PC-3 (cell line): Measurements from ENCODE around the gene CEACAM20. TPM values are rescaled to one million over a fixed set of nuclear protein-coding genes. Genes with fewer than 3 reads are reported as not detected.

Experiments
- ATAC-seq: fragments of 200-7000 bp; cut with Tn5 transposase; 2 replicates; pipeline ENCODE4 v1.9.1; 2020; ENCODE audit warnings: mild to moderate bottlenecking, moderate library complexity
- BruUV-seq: library from RNA; stranded (reverse); fragments of 400-500 nt; replicated peaks from 2 replicates; lab custom pipeline; 2021; lab: Mats Ljungman, UMichigan
- CTCF ChIA-PET: fragments of 300-600 bp; sonication (Branson Sonifier 250); formaldehyde crosslinking; loops from one replicate; lab custom pipeline; 2022; ENCODE audit warnings: antibody characterized with exemption; lab: Charles Lee
- POLR2A ChIA-PET: fragments of 300-600 bp; sonication (Branson Sonifier 250); formaldehyde crosslinking; loops from one replicate; lab custom pipeline; 2022; ENCODE audit warnings: antibody characterized with exemption; ENCODE audit not compliant: unreplicated experiment; lab: Charles Lee
- DNase-seq: peaks from one replicate; pipeline ENCODE4 v3.0.0-alpha.2; 2015
- H2AFZ ChIP-seq: fragments of 300-600 bp; sonication (generic); 2 replicates; pipeline ENCODE4 v1.6.0; 2016; ENCODE audit warnings: antibody characterized with exemption, low read length
- H3F3A ChIP-seq: fragments of 300-600 bp; sonication (generic); one replicate; pipeline ENCODE4 v1.6.0; 2017; ENCODE audit warnings: antibody characterized with exemption, low read length, control low read depth, mild to moderate bottlenecking; ENCODE audit not compliant: unreplicated experiment
- H3K27ac ChIP-seq: fragments of 300-600 bp; sonication (generic); 2 replicates; pipeline ENCODE4 v1.5.1; 2016; ENCODE audit warnings: mild to moderate bottlenecking, low read length
- H3K27me3 ChIP-seq: fragments of 300-600 bp; sonication (generic); 2 replicates; pipeline ENCODE4 v1.6.1; 2016; ENCODE audit warnings: low read length, mixed read lengths
- H3K36me3 ChIP-seq: fragments of 300-600 bp; sonication (generic); 2 replicates; pipeline ENCODE4 v1.6.1; 2016; ENCODE audit warnings: low read depth, mixed run types, low read length, mixed read lengths
- H3K4me1 ChIP-seq: fragments of 300-600 bp; sonication (generic); 2 replicates; pipeline ENCODE4 v1.5.1; 2016; ENCODE audit warnings: low read length; ENCODE audit not compliant: insufficient read depth
- H3K4me2 ChIP-seq: fragments of 300-600 bp; sonication (generic); 2 replicates; pipeline ENCODE4 v1.6.0; 2016; ENCODE audit warnings: low read length
- H3K4me3 ChIP-seq: fragments of 300-600 bp; sonication (generic); 2 replicates; pipeline ENCODE4 v1.5.1; 2016; ENCODE audit warnings: mild to moderate bottlenecking, low read length, mixed read lengths
- H3K79me2 ChIP-seq: fragments of 300-600 bp; sonication (generic); 2 replicates; pipeline ENCODE4 v1.6.1; 2017; ENCODE audit warnings: low read length, mixed read lengths
- H3K9ac ChIP-seq: fragments of 300-600 bp; sonication (generic); 2 replicates; pipeline ENCODE4 v1.6.0; 2016; ENCODE audit warnings: mild to moderate bottlenecking, low read length
- H3K9me2 ChIP-seq: fragments of 300-600 bp; sonication (generic); replicated peaks from 2 replicates; pipeline ENCODE4 v1.6.1; 2016; ENCODE audit warnings: mixed run types, low read length, mixed read lengths
- H3K9me3 ChIP-seq: fragments of 300-600 bp; sonication (generic); 2 replicates; pipeline ENCODE4 v1.6.1; 2016; ENCODE audit warnings: low read length, mixed read lengths
- H4K20me1 ChIP-seq: fragments of 300-600 bp; sonication (generic); 2 replicates; pipeline ENCODE4 v1.6.1; 2016; ENCODE audit warnings: low read length, mixed read lengths
- EZH2 ChIP-seq: fragments of 300-600 bp; sonication (generic); IDR thresholded peaks from one replicate; pipeline ENCODE4 v1.6.1; 2017; ENCODE audit warnings: antibody characterized with exemption, mild to moderate bottlenecking, low read length; ENCODE audit not compliant: unreplicated experiment
- EZH2phosphoT487 ChIP-seq: fragments of 300-600 bp; sonication (generic); IDR thresholded peaks from 2 replicates; pipeline ENCODE4 v1.6.1; 2018; ENCODE audit warnings: mild to moderate bottlenecking, antibody characterized with exemption, low read length, borderline replicate concordance
- intact Hi-C: fragments of 100-400 bp; cut with micrococcal nuclease; formaldehyde crosslinking; loops from 2 replicates; pipeline ENCODE4 v1.9.0; 2023
- total RNA-seq: library from RNA; depleted of rRNA; stranded (reverse); fragments of >200 nt; gene quantifications from 2 replicates; pipeline ENCODE4 v1.2.3, GENCODE V29; 2014
- TF ChIP-seq, protein P1 (sequence below): fragments of 300-600 bp; sonication (generic); conservative IDR thresholded peaks from 2 replicates; pipeline ENCODE4 v1.5.1; 2017; ENCODE audit warnings: antibody characterized with exemption, low read depth, mild to moderate bottlenecking, low read length

Gene CEACAM20
- total RNA-seq, 1 experiment from 2014 or later: not detected

DNA sequence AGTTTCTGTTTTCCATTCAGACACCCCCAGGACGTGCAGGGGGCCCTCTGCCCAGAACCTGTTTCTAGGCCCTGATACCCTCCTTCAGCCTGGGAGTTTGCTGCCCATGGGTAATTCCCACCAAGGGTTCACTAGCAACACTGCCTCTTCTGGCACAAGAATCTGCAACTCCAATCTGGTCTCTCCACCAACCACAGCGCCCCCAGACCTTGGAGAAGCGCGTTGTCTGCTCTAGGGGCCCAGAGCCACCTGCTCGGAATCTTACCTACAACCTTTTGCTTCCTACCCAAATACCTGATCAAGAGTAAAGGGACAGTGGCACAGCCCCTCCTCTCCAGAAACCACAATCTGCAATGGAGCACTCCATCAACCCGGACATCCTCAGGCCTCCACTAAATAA is 29.9 kb downstream of the CEACAM20 start:
- Histone ChIP-seq H3K9me3 (no peaks in the 10 kb centered on the region; the same call in 1 of the 2 replicates), H3F3A (no peaks in the 10 kb centered on the region), H3K4me3 (peak overlapping the region; percentile 82), H3K27me3 (no peaks in the 10 kb centered on the region), H2AFZ (peak overlapping the region; percentile 86), H3K4me1 (peaks cover 8% of the 10 kb centered on the region; the same call in 1 of the 2 replicates), H3K9ac (peak overlapping the region; percentile 90), H3K9me2 (no peaks in the 10 kb centered on the region), H3K36me3 (peaks cover 46% of the 10 kb centered on the region), H3K79me2 (peaks cover 37% of the 10 kb centered on the region), H4K20me1 (no peaks in the 10 kb centered on the region), H3K4me2 (peak overlapping the region; percentile 90), H3K27ac (no peak overlapping the region)
- ChIA-PET POLR2A (no interaction called here), CTCF (no interaction called here)
- TF ChIP-seq EZH2phosphoT487 (no peak), EZH2 (no peak)
- TF ChIP-seq, protein P1, sequence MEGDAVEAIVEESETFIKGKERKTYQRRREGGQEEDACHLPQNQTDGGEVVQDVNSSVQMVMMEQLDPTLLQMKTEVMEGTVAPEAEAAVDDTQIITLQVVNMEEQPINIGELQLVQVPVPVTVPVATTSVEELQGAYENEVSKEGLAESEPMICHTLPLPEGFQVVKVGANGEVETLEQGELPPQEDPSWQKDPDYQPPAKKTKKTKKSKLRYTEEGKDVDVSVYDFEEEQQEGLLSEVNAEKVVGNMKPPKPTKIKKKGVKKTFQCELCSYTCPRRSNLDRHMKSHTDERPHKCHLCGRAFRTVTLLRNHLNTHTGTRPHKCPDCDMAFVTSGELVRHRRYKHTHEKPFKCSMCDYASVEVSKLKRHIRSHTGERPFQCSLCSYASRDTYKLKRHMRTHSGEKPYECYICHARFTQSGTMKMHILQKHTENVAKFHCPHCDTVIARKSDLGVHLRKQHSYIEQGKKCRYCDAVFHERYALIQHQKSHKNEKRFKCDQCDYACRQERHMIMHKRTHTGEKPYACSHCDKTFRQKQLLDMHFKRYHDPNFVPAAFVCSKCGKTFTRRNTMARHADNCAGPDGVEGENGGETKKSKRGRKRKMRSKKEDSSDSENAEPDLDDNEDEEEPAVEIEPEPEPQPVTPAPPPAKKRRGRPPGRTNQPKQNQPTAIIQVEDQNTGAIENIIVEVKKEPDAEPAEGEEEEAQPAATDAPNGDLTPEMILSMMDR: no peak
- BruUV-seq: TSS peak; percentile 74
- DNase-seq (no peak), ATAC-seq (no peak)
- intact Hi-C loops: no loop called here

DNA sequence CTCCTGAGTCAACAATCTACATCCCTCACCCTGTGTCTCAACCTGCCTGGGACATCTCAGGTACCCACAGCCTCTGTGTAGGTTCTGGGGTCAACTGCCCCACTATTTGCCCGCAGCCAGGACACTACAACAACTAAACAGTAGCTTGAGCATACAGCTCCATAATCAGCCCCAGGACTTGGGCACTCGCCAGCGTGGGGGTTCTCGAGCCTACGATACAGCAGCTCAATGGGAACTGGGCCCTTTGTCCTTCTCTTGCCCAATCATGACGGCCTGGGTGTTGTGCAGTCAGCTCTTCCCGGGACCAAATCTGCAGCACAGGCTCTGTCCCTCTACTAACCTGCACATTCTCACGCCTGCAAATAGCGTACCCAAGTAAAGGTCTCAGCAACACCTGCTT is 30.5 kb downstream of the CEACAM20 start:
- no peaks in the 10 kb centered on the region for H3F3A ChIP-seq
- POLR2A ChIA-PET: no interaction called here
- intact Hi-C loops: no loop called here
- H3K27ac ChIP-seq: no peak overlapping the region
- no peak overlapping the region for H3K9ac ChIP-seq
- TF ChIP-seq EZH2: no peak
- TF ChIP-seq, protein P1: no peak
- no peak for TF ChIP-seq EZH2phosphoT487
- no peak for DNase-seq
- peak overlapping the region; percentile 82 for H3K4me3 ChIP-seq
- CTCF ChIA-PET: no interaction called here
- peak overlapping the region; percentile 90 for H3K4me2 ChIP-seq
- H3K27me3 ChIP-seq: no peaks in the 10 kb centered on the region
- H3K36me3 ChIP-seq: peaks cover 51% of the 10 kb centered on the region
- H3K9me2 ChIP-seq: no peaks in the 10 kb centered on the region
- BruUV-seq: no TSS peak
- no peaks in the 10 kb centered on the region for H4K20me1 ChIP-seq
- no peak for ATAC-seq
- H3K79me2 ChIP-seq: peaks cover 38% of the 10 kb centered on the region
- peaks cover 8% of the 10 kb centered on the region; the same call in 1 of the 2 replicates for H3K4me1 ChIP-seq
- H2AFZ ChIP-seq: no peak overlapping the region
- no peaks in the 10 kb centered on the region; the same call in 1 of the 2 replicates for H3K9me3 ChIP-seq

DNA sequence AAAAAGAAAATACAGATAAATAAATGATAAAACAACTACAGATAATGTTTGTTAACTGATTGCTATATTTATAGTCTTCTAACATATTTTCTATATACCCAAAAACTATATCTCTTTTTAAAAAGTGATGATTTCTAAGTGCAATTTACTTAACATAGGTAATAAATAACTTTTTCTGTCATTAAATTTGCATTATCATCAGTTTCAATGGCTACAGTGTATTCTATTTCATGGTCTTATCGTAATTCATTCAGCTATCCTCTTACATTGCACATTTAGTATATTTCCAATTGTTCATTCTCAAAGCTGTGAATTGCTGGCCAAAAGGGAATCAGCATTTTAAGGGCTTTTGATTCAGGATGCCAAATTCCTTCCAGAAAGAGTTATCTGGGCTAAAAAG is 32.8 kb downstream of the CEACAM20 start:
- no peak overlapping the region for H2AFZ ChIP-seq
- ChIA-PET POLR2A (no interaction called here), CTCF (no interaction called here)
- peaks cover 8% of the 10 kb centered on the region; the same call in 1 of the 2 replicates for H3K4me1 ChIP-seq
- H3K9me3 ChIP-seq: peaks cover 7% of the 10 kb centered on the region; the same call in 1 of the 2 replicates
- H3F3A ChIP-seq: no peaks in the 10 kb centered on the region
- no peak overlapping the region for H3K9ac ChIP-seq
- no peak overlapping the region for H3K4me2 ChIP-seq
- no TSS peak for BruUV-seq
- H3K9me2 ChIP-seq: no peaks in the 10 kb centered on the region
- peaks cover 74% of the 10 kb centered on the region for H3K36me3 ChIP-seq
- H3K4me3 ChIP-seq: no peak overlapping the region
- no peak overlapping the region for H3K27ac ChIP-seq
- intact Hi-C loops: no loop called here
- ATAC-seq: no peak
- TF ChIP-seq EZH2phosphoT487: no peak
- TF ChIP-seq, protein P1: no peak
- no peak for TF ChIP-seq EZH2
- no peaks in the 10 kb centered on the region for H4K20me1 ChIP-seq
- H3K79me2 ChIP-seq: peaks cover 41% of the 10 kb centered on the region
- no peak for DNase-seq
- H3K27me3 ChIP-seq: no peaks in the 10 kb centered on the region
